SW 1271 (cell line): ENCODE measurements around the gene TACC2.

Experiments used
- DNase-seq, 2 experiments: peaks; one replicate each; lab custom pipeline; 2025; lab: John Stamatoyannopoulos, UW

TACC2 gene

GRCh38 chr10:122227754-122228153, 238.8 kb downstream of the TACC2 start:
- DNase-seq, result no peak

- DNase-seq, result no peak
Observed at GRCh38 chr10:122229666-122230065, 240.7 kb downstream of the TACC2 start.

GRCh38 chr10:122230222-122230621, 241.3 kb downstream of the TACC2 start:
- DNase-seq, result no peak

- no peak for DNase-seq
Observed at GRCh38 chr10:122232769-122233168, 243.8 kb downstream of the TACC2 start.

- no peak for DNase-seq
Observed at GRCh38 chr10:122233857-122234348, 244.9 kb downstream of the TACC2 start.

- DNase-seq, result no peak
Observed at GRCh38 chr10:122234416-122234815, 245.5 kb downstream of the TACC2 start.

GRCh38 chr10:122236690-122237306, 247.8 kb downstream of the TACC2 start:
- no peak for DNase-seq

- DNase-seq, result no peak
Observed at GRCh38 chr10:122237331-122237990, 248.5 kb downstream of the TACC2 start.

- DNase-seq, result no peak
Observed at GRCh38 chr10:122239578-122240257, 250.8 kb downstream of the TACC2 start.

GRCh38 chr10:122240401-122240800, 251.4 kb downstream of the TACC2 start:
- no peak for DNase-seq

- DNase-seq, result no peak
Observed at GRCh38 chr10:122241836-122242235, 252.9 kb downstream of the TACC2 start.

- no peak for DNase-seq
Observed at GRCh38 chr10:122243550-122243949, 254.6 kb downstream of the TACC2 start.

- no peak for DNase-seq
Observed at GRCh38 chr10:122244001-122244975, 255.3 kb downstream of the TACC2 start.

GRCh38 chr10:122245136-122245535, 256.2 kb downstream of the TACC2 start:
- DNase-seq, result no peak

- DNase-seq, result no peak
Observed at GRCh38 chr10:122245897-122246296, 256.9 kb downstream of the TACC2 start.

GRCh38 chr10:122246830-122247520, 258.0 kb downstream of the TACC2 start:
- DNase-seq, result no peak

- no peak for DNase-seq
Observed at GRCh38 chr10:122248356-122249302, 259.7 kb downstream of the TACC2 start.

- no peak for DNase-seq
Observed at GRCh38 chr10:122249303-122249850, 260.4 kb downstream of the TACC2 start.

- DNase-seq, result no peak
Observed at GRCh38 chr10:122249991-122250750, 261.2 kb downstream of the TACC2 start.
